CD4-positive, alpha-beta T cell treated with Interleukin-21 for 1 hour (primary cell): Measurements from ENCODE around the gene CLCF1.

Experiments used
- DNase-seq: peaks from one replicate; pipeline ENCODE4 v3.0.0-alpha.2; 2020

CLCF1 gene

DNA sequence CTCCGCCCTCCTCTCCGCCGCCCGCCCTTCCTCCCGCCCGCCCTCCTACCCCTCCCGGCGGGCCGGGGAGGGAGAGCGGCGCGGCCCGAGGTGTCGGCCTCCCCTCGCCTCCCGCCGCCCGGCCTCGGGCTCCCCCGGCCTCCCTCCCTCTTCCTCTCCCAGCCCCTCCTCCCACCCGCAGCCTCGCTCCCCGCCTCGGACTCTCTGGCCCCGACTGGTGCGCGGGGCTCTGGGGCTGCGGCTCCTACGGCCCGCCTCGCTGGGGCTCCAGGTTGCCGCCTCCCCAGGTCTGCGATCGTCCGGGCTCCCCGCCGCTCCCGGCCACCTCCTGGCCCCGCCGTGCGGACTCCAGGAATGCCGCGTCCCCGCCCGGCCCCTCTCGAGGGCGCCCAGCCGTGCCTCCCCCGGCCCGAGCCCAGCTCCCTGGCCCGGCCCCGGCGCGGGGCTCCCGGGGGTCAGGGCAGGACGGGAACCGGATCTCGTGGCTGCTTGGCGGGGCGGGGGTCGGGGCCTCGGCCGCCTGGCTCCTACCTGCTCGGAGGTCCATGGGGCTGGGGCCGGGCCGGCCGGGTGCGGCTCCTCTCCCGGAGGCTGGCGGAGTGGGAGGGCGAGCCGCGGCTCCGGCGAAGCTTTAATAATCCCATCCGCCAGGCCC lies at the start of gene CLCF1:
Gene CLCF1 (minus strand): TSS at position 606 of the 655 bp plus-strand sequence. CDS start 59 bp downstream, at position 547.
- DNase-seq, result peak; percentile 49

GRCh38 chr11:67422891-67423290 lies 49.5 kb upstream of the CLCF1 start:
- DNase-seq, result no peak

DNA sequence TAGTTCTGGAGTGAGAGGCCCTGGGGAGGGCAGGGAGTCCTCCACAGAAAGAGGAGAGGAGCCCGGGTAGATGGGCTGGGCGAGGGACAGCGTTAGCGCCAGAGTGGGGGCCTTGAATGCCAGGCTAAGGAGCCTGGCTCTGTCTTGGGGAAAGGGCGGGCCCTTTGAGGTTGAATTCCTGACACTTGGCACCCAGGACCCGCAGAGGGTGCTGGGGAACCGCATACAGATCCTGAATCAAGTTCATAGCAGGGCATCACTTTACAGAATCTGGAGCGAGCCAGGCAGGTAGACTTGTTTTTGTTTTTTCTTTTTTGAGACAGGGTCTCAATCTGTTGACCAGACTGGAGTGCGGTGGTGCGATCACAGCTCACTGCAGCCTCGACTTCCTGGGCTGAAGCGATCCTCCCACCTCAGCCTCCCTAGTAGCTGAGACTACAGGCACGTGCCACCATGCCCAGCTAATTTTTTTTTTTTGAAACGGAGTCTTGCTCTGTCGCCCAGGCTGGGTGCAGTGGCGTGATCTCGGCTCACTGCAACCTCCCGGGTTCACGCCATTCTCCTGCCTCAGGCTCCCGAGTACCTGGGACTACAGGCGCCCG lies 48.1 kb upstream of the CLCF1 start:
- no peak for DNase-seq

GRCh38 chr11:67420646-67421429 lies 47.4 kb upstream of the CLCF1 start:
- peak; percentile 98 for DNase-seq

DNA sequence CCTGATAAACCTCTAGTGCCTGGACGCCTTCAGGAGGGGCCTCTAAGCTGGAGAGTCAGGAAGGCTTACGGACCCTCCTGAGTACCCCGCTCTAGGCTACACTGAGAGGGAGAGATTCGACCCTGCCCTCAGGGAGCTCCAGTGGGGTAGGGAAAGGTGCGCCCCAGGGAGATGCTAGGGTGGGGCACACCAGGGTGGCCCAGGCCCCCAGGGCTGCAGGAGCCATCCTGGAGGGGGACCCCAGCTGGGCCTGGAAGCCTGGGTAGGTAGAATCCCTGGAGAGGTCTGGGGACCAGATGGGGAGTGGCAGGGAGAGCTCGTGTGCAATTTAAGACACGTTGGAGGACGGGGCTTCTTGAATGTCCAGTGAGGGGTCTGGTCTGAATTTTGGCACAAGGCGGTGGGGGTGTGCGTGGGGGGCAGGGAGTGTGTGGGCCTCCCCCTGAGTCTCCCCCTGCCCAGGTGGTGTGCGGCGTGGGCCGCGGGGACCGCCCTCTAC lies 46.8 kb upstream of the CLCF1 start:
- no peak for DNase-seq

GRCh38 chr11:67419325-67420049 lies 46.1 kb upstream of the CLCF1 start:
- DNase-seq, result no peak

- DNase-seq, result no peak
Observed at GRCh38 chr11:67418476-67419281, 45.3 kb upstream of the CLCF1 start.

- DNase-seq, result no peak
Observed at GRCh38 chr11:67417425-67417824, 44.0 kb upstream of the CLCF1 start.

GRCh38 chr11:67416416-67417335 lies 43.3 kb upstream of the CLCF1 start:
- peak; percentile 89 for DNase-seq

GRCh38 chr11:67415501-67416304 lies 42.3 kb upstream of the CLCF1 start, which contains the start of gene CARNS1:
Gene CARNS1, plus strand, starts transcription at chr11:67415678. Its CDS starts 522 bp downstream, at chr11:67416200.
- no peak for DNase-seq

DNA sequence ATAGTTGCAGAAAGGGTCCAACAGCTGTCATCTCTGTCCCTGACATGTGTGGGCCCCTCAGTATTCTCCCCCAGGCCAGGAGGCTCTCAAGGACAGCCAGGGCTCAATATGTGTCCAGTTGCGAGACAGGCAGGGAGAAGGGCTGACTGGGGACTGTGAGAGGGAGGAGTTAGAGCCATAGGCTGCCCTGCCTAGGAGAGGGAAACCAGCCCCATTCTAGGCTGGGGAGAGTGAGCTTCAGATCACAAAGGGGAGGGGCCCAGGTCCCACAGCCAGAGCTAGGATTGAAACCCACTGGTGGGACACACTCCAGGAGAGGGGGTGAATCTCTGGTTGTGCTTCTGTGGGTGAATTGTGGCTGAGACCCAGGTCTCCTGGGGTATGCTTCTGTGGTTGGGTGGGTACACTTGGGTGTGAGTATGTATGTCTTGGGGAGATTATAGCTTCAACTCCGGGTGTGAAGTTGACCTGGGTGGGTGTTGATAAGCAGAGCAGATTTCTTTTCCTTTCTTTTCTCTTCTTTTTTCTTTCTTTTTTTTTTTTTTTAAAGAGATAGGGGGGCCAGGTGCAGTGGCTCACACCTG lies 40.0 kb upstream of the CLCF1 start:
- DNase-seq, result no peak

DNA sequence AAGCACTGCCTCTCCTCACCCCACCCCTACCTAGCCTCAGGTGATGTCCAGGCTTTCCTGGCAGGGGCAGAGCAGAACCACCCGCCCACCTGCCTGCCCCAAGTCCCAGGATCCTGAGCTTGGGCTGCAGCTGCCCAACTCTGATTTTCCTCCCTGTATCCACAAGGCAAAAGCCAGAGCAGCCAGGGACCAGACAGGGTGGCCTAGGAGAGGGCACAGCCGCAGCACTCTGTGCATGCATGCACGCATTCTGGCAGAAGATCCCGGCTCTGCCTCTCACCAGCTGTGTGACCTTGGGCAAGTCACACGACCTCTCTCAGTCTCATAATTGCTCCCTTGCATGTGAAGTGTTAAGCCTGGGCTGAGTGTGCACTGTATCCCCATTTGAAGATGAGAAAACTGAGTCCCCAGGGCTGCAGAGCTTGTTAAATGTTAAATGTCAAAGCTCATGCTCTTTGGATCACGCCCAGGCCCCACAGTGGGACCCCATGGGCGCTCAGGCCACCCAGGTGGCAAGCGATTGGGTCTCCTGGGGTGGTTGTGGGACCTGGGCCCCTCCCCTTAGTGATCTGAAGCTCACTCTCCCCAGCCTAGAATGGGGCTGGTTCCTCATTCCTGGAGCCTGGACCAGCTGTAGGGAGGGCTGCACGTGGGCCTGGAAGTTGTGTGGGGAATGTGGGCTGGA lies 39.2 kb upstream of the CLCF1 start:
- DNase-seq, result no peak

- no peak for DNase-seq
Observed at GRCh38 chr11:67411785-67412152, 38.4 kb upstream of the CLCF1 start.

- DNase-seq, result no peak
Observed at GRCh38 chr11:67410984-67411784, 37.8 kb upstream of the CLCF1 start.

GRCh38 chr11:67410369-67410831 lies 37.0 kb upstream of the CLCF1 start:
- DNase-seq, result no peak

DNA sequence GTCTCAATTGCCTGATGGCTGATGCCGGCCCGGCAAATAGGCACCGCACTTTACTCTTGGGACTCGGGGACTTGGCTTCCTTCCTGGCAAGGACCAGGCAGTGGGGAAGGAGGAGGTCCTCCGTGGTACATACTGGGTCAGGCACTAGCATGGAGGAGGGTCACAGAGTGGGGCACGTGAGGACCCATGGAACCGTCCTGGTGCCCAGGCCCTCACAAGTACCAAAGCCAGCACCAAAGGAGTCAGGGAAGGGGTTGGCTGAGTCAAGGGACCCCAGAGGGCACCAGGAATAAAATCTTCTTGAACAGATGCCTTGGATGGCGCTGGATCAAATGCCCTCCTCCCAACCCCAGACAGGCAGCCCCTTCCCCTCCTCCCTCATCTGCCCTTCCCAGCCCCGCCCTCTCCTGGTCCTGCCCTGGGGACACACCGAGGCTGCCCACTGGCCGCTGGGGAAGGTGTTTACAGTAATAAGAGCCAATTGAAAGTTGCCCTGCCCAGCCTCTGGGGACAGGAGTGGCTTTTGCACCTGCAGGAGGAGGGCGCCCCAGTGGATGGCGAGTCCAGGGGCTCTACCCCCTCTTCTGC lies 36.5 kb upstream of the CLCF1 start:
- no peak for DNase-seq

DNA sequence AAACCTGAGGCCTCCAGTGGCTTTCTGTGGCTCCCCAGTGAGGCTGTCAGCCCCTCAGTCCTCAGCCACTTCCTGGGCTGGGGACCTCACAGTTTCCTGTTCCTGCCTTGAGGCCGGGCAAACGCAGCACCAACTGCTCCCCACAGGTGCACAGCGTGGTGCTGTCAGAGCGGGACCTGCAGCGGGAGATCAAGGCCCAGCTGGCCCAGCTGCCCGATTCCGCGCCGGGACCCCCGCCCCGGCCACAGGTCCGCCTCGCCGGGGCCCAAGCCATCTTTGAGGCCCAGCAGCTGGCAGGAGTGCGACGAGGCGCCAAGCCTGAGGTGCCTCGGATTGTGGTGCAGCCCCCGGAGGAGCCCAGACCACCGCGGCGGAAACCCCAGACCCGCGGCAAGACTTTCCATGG lies 35.9 kb upstream of the CLCF1 start:
- peak; percentile 83 for DNase-seq
